Neutrophil (primary cell): Measurements from ENCODE around the gene DLEU7.

ENCODE experiments used
- H3K27ac ChIP-seq: fragments of 200-600 bp; sonication (generic); 2 replicates; pipeline ENCODE4 v1.5.1; 2016; ENCODE audit warnings: mild to moderate bottlenecking, moderate library complexity
- H3K27me3 ChIP-seq: fragments of 200-600 bp; sonication (generic); 2 replicates; pipeline ENCODE4 v1.6.0; 2016; ENCODE audit warnings: mild to moderate bottlenecking
- H3K36me3 ChIP-seq: fragments of 200-600 bp; sonication (generic); 2 replicates; pipeline ENCODE4 v1.5.1; 2017
- H3K4me1 ChIP-seq, 2 experiments: fragments of 200-600 bp in 1 of 2; sonication (generic) in 1 of 2; 1 replicate in 1 of 2; 2 replicates in 1 of 2; pipeline versions ENCODE4 v1.5.1 to v1.6.1; 2013 to 2016; ENCODE audit warnings: low read depth in 1 of 2, low read length in 1 of 2, mild to moderate bottlenecking in 1 of 2, moderate library complexity in 1 of 2; ENCODE audit not compliant: control insufficient read depth in 1 of 2, insufficient read depth in 1 of 2
- H3K4me3 ChIP-seq, 2 experiments: fragments of 200-600 bp in 1 of 2; sonication (generic) in 1 of 2; 1 replicate in 1 of 2; 2 replicates in 1 of 2; pipeline ENCODE4 v1.5.1; 2013 to 2016; ENCODE audit warnings: low read depth in 1 of 2, low read length in 1 of 2, mild to moderate bottlenecking in 1 of 2, moderate library complexity in 1 of 2
- H3K9me3 ChIP-seq: fragments of 200-600 bp; sonication (generic); 2 replicates; pipeline ENCODE4 v1.5.1; 2016
- CTCF ChIP-seq: fragments of 200-600 bp; sonication (generic); IDR thresholded peaks from 2 replicates; pipeline ENCODE4 v1.5.1; 2016; ENCODE audit warnings: antibody characterized with exemption

The DLEU7 gene

GRCh38 chr13:50787316-50788195 is 55.9 kb downstream of the DLEU7 start:
- Histone ChIP-seq H3K4me3 (no peak overlapping the region), H3K4me1 (no peaks in the 10 kb centered on the region), H3K27me3 (no peaks in the 10 kb centered on the region), H3K9me3 (no peaks in the 10 kb centered on the region), H3K36me3 (no peaks in the 10 kb centered on the region), H3K27ac (no peak overlapping the region)
- TF ChIP-seq CTCF: no peak

GRCh38 chr13:50783717-50784290 is 59.7 kb downstream of the DLEU7 start:
- no peak overlapping the region for H3K27ac ChIP-seq

GRCh38 chr13:50783066-50783465 is 60.4 kb downstream of the DLEU7 start:
- H3K27ac ChIP-seq: no peak overlapping the region
- no peaks in the 10 kb centered on the region for H3K9me3 ChIP-seq
- no peak for TF ChIP-seq CTCF
- H3K36me3 ChIP-seq: no peaks in the 10 kb centered on the region
- H3K4me3 ChIP-seq: no peak overlapping the region
- H3K27me3 ChIP-seq: no peaks in the 10 kb centered on the region
- no peaks in the 10 kb centered on the region for H3K4me1 ChIP-seq

More at GRCh38 chr13:50783717-50784290, 59.7 kb downstream of the DLEU7 start:
- H3K4me3 ChIP-seq: no peak overlapping the region
- no peaks in the 10 kb centered on the region for H3K36me3 ChIP-seq
- H3K27me3 ChIP-seq: no peaks in the 10 kb centered on the region
- H3K4me1 ChIP-seq: no peaks in the 10 kb centered on the region
- no peaks in the 10 kb centered on the region for H3K9me3 ChIP-seq
- TF ChIP-seq CTCF: no peak

GRCh38 chr13:50780201-50781015 is 63.1 kb downstream of the DLEU7 start:
- H3K36me3 ChIP-seq: no peaks in the 10 kb centered on the region
- TF ChIP-seq CTCF: no peak
- H3K4me1 ChIP-seq: no peaks in the 10 kb centered on the region
- no peak overlapping the region for H3K4me3 ChIP-seq
- H3K27me3 ChIP-seq: no peaks in the 10 kb centered on the region
- H3K9me3 ChIP-seq: no peaks in the 10 kb centered on the region
- no peak overlapping the region for H3K27ac ChIP-seq

- no peaks in the 10 kb centered on the region for H3K4me1 ChIP-seq
- no peaks in the 10 kb centered on the region for H3K27me3 ChIP-seq
- H3K4me3 ChIP-seq: no peak overlapping the region
- no peaks in the 10 kb centered on the region for H3K36me3 ChIP-seq
- H3K9me3 ChIP-seq: no peaks in the 10 kb centered on the region
- no peak overlapping the region for H3K27ac ChIP-seq
- TF ChIP-seq CTCF: no peak
Measured at GRCh38 chr13:50779443-50780200, 63.9 kb downstream of the DLEU7 start.
